Stimulated activated CD4-positive, alpha-beta T cell treated with anti-CD3 and anti-CD28 coated beads, Interleukin-2, amount 100 ng/mL, for 4 hours (primary cell): Measurements from ENCODE around the gene ITGB4.

ENCODE experiments used
- DNase-seq: peaks from one replicate; pipeline ENCODE4 v3.0.0-alpha.2; 2020; ENCODE audit warnings: low read depth

ITGB4 gene

GRCh38 chr17:75791254-75791653 lies 70.0 kb downstream of the ITGB4 start:
- no peak for DNase-seq

- no peak for DNase-seq
Measured at GRCh38 chr17:75793460-75793859, 72.2 kb downstream of the ITGB4 start.

- no peak for DNase-seq
Measured at GRCh38 chr17:75795820-75796607, 74.8 kb downstream of the ITGB4 start.

DNA sequence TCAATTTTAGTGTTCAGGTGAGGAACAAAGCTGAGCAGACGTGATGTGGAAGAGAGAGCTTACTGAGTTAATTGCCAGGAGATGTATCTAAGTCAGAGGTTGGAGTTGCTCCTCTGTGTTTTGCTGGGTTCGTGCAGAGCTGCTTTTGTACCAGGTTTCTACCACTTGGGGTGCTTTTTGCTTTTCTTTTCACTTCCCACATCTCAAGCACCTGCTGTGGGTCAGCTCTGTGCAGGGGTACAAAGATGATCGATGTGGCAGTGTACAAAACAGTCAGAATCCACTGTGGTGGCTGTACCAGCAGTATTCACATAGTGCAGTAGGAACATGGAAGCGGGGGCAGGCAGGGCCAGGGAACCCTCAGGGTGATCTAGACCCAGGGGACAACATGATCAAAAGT lies 78.1 kb downstream of the ITGB4 start:
- no peak for DNase-seq

- no peak for DNase-seq
Measured at GRCh38 chr17:75803883-75804282, 82.6 kb downstream of the ITGB4 start.

DNA sequence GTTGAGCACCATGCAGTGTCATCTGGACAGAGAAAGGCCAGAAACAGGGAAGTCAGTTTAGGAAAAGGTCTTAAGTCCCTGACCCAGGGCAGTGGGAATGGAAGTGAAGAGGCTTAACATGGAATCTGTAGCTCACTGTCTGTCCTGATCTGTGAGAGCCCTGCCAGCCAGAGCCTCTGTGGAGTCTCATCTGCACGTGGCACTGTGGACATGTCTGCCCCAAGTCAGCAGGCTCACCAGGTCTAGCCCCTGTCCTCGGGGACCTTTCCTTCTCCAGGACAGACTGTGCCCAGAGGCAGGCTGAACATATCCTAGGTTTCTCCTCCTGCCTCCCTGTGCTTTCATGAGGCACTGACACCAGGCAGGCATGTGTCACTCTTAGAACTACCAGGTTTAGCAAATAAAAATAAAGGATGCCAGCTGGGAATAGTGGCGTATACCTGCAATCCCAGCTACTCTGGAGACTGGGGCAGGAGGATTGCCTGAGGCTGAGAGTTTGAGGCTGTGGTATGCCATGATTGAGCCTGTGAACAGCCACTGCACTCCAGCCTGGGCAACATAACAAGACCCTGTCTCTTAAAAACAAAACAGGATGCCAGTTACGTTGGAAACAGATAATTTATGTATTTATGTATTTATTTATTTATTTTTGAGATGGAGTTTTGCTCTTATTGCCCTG lies 85.7 kb downstream of the ITGB4 start:
- DNase-seq: no peak
